ENCODE measurements around the gene MFAP3. TPM values are rescaled to one million over a fixed set of nuclear protein-coding genes. Genes with fewer than 3 reads are reported as not detected.
A peak's percentile ranks its signal among the peaks of the same experiment; 100 is the strongest.

MFAP3 gene
- total and polyA plus RNA-seq, 10 of the 15 experiments (the other 5 are each of a cell fraction or from before 2014, with no cell fraction given): 2.5 to 22.9 (median 13.4) TPM

GRCh38 chr5:154039458-154039829, 677 bp downstream of the MFAP3 start:
- H4K20me1 ChIP-seq (ENCODE audit: control insufficient read depth, insufficient read depth): peaks cover 4% of the 10 kb centered on the region; the same call in 1 of the 2 replicates
- peak overlapping the region; percentile 95 for H3K9ac ChIP-seq (ENCODE audit: control insufficient read depth, insufficient read depth, low read length)
- FAIRE-seq (no peak), ATAC-seq (no peak), DNase-seq (ENCODE audit: low read depth, low spot score) (no peak)
- ChIA-PET CTCF (interaction anchor here (0.6 to 2.1 kb wide), 6 partner anchors 11 to 425 kb away, joined by 3 to 5 read pairs (median 4); no protein-coding TSS in a partner anchor), SMC1A (ENCODE audit: uncharacterized antibody, unreplicated experiment) (interaction anchor here (1.1 to 3.7 kb wide), 3 partner anchors 11 to 33 kb away, joined by 3 to 27 read pairs (median 5); no protein-coding TSS in a partner anchor), RAD21 (ENCODE audit: unreplicated experiment) (interaction anchor here (1.8 kb wide), 1 partner anchor 33 kb away, joined by 5 read pairs; no protein-coding TSS in a partner anchor), POLR2A (interaction anchor here (0.8 to 1.7 kb wide), 6 partner anchors 8 to 464 kb away, joined by 3 to 7 read pairs (median 4); partner anchors contain the start of gene GALNT10)
- peak overlapping the region; percentile 90 for H3K4me3 ChIP-seq
- H3K27me3 ChIP-seq (replicated peaks in 1 of 2; ENCODE audit: control insufficient read depth in 2 of 2, insufficient read depth in 2 of 2, low read length in 1 of 2): no peaks in the 10 kb centered on the region
- intact Hi-C loops (cut with micrococcal nuclease; ENCODE audit: unreplicated experiment): no loop called here
- H3K27ac ChIP-seq (ENCODE audit: control insufficient read depth, insufficient read depth): peak overlapping the region; percentile 88; the same call in 1 of the 2 replicates
- in situ Hi-C loops (cut with MboI): no loop called here
- no peaks in the 10 kb centered on the region; a peak in 1 of 4 replicates for H3K36me3 ChIP-seq (ENCODE audit: control insufficient read depth in 2 of 2, insufficient read depth in 2 of 2, low read length in 1 of 2)
- 96% methylated on average over 1 of the region's 1 CpG for WGBS (ENCODE audit: insufficient coverage, insufficient replicate concordance, low lambda C conversion rate, missing lambda C conversion rate)
- peak overlapping the region; percentile 94 for H3K4me2 ChIP-seq (ENCODE audit: control insufficient read depth, insufficient read depth)
- H2AFZ ChIP-seq (ENCODE audit: control insufficient read depth, low read depth, low read length): no peak overlapping the region
- BruUV-seq (replicated peaks): no TSS peak
- no peaks in the 10 kb centered on the region for H3K4me1 ChIP-seq (ENCODE audit: control insufficient read depth, insufficient read depth, low read length)
- no peaks in the 10 kb centered on the region for H3K9me3 ChIP-seq (replicated peaks; ENCODE audit: control insufficient read depth, insufficient read depth, low read length)
- peaks cover 33% of the 10 kb centered on the region for H3K79me2 ChIP-seq (ENCODE audit: control insufficient read depth, insufficient read depth, low read length)
- TF ChIP-seq MAX (IDR thresholded peaks at IDR 0.05; ENCODE audit: low read depth, low read length): no peak

GRCh38 chr5:154042766-154043165, 4.0 kb downstream of the MFAP3 start:
- no peak overlapping the region for H2AFZ ChIP-seq (ENCODE audit: control insufficient read depth, low read depth, low read length)
- no peaks in the 10 kb centered on the region for H3K27me3 ChIP-seq (replicated peaks in 1 of 2; ENCODE audit: control insufficient read depth in 2 of 2, insufficient read depth in 2 of 2, low read length in 1 of 2)
- ChIA-PET POLR2A (no interaction called here), CTCF (interaction anchor here (1.0 to 1.2 kb wide), 4 partner anchors 10 to 138 kb away, joined by 3 to 4 read pairs (median 3); no protein-coding TSS in a partner anchor), RAD21 (ENCODE audit: unreplicated experiment) (no interaction called here), SMC1A (ENCODE audit: uncharacterized antibody, unreplicated experiment) (interaction anchor here (0.9 to 2.0 kb wide), 5 partner anchors 9 to 194 kb away, joined by 3 to 7 read pairs (median 4); no protein-coding TSS in a partner anchor)
- H4K20me1 ChIP-seq (ENCODE audit: control insufficient read depth, insufficient read depth): peaks cover 4% of the 10 kb centered on the region; the same call in 1 of the 2 replicates
- TF ChIP-seq IKZF2 (IDR thresholded peaks at IDR 0.05) (no peak), CEBPB (IDR thresholded peaks at IDR 0.05; ENCODE audit: borderline replicate concordance in 1 of 2, low read depth in 2 of 2, low read length in 2 of 2) (no peak)
- intact Hi-C loops (cut with micrococcal nuclease; ENCODE audit: unreplicated experiment) (no loop called here), in situ Hi-C loops (cut with MboI) (no loop called here)
- no peak for FAIRE-seq
- no peak for ATAC-seq
- WGBS (ENCODE audit: insufficient coverage, insufficient replicate concordance, low lambda C conversion rate, missing lambda C conversion rate): 70% methylated on average over 2 of the region's 2 CpGs
- peaks cover 3% of the 10 kb centered on the region; the same call in 1 of the 2 replicates for H3K4me1 ChIP-seq (ENCODE audit: control insufficient read depth, insufficient read depth, low read length)
- H3K4me3 ChIP-seq: no peak overlapping the region
- H3K36me3 ChIP-seq (ENCODE audit: control insufficient read depth in 2 of 2, insufficient read depth in 2 of 2, low read length in 1 of 2): 0 out of 4 replicates have a peak, but pooled peaks cover 0 to 2% of the 10 kb centered on the region in 2 experiments
- H3K4me2 ChIP-seq (ENCODE audit: control insufficient read depth, insufficient read depth): no peak overlapping the region
- BruUV-seq (replicated peaks): no TSS peak
- DNase-seq (ENCODE audit: low read depth, low spot score): no peak
- no peak overlapping the region for H3K27ac ChIP-seq (ENCODE audit: control insufficient read depth, insufficient read depth)
- H3K79me2 ChIP-seq (ENCODE audit: control insufficient read depth, insufficient read depth, low read length): peaks cover 35% of the 10 kb centered on the region
- no peaks in the 10 kb centered on the region for H3K9me3 ChIP-seq (replicated peaks; ENCODE audit: control insufficient read depth, insufficient read depth, low read length)
- H3K9ac ChIP-seq (ENCODE audit: control insufficient read depth, insufficient read depth, low read length): no peak overlapping the region

Measured in GM12878 (cell line).